Spinal cord (tissue), 10 donors: Measurements from ENCODE around the gene KIF16B. TPM values are rescaled to one million over a fixed set of nuclear protein-coding genes. Genes with fewer than 3 reads are reported as not detected.

Experiments
- DNase-seq, 6 donors: peaks; one replicate each; pipeline versions ENCODE4 v3.0.0 to v3.0.0-alpha.2; 2013 to 2015; ENCODE audit warnings: low spot score in 6 of 6, low read depth in 4 of 6
- H3K27ac ChIP-seq: one replicate; pipeline ENCODE4 v1.5.1; 2013; ENCODE audit warnings: low read depth, low read length, control low read depth
- H3K27me3 ChIP-seq: one replicate; pipeline ENCODE4 v1.6.1; 2013; ENCODE audit warnings: low read length; ENCODE audit not compliant: control insufficient read depth, insufficient read depth
- H3K36me3 ChIP-seq: one replicate; pipeline ENCODE4 v1.6.1; 2013; ENCODE audit warnings: low read length; ENCODE audit not compliant: control insufficient read depth, insufficient read depth
- H3K4me1 ChIP-seq: one replicate; pipeline ENCODE4 v1.6.1; 2013; ENCODE audit warnings: low read length; ENCODE audit not compliant: control insufficient read depth, insufficient read depth
- H3K4me3 ChIP-seq: one replicate; pipeline ENCODE4 v1.5.1; 2013; ENCODE audit warnings: low read depth, low read length, control low read depth
- H3K9me3 ChIP-seq: one replicate; pipeline ENCODE4 v1.6.1; 2013; ENCODE audit warnings: low read length; ENCODE audit not compliant: control insufficient read depth, insufficient read depth
- WGBS: methylation state at CpG from one replicate; pipeline ENCODE4 v1.1.5; 2013; ENCODE audit warnings: missing lambda C conversion rate; ENCODE audit not compliant: insufficient coverage; 5-methylcytosine and 5-hydroxymethylcytosine counted together
- polyA plus RNA-seq, 2 donors: library from polyadenylated mRNA; unstranded; fragments of 120-200 nt; gene quantifications; one replicate each; pipeline ENCODE4 v1.2.1, GENCODE V29; 2013; ENCODE audit not compliant: insufficient read length in 2 of 2
- total RNA-seq, 2 donors: library from RNA; depleted of rRNA in 1 of 2; stranded (reverse); fragments of 120-200 nt in 1 of 2; fragments of >200 nt in 1 of 2; gene quantifications; one replicate each; pipeline versions ENCODE4 v1.2.3 to v1.2.4, GENCODE V29; 2013 to 2014
- donor health status: healthy.

KIF16B gene
- total and polyA plus RNA-seq, 4 donors: 7.8 to 21.0 (median 12.9) TPM

DNA sequence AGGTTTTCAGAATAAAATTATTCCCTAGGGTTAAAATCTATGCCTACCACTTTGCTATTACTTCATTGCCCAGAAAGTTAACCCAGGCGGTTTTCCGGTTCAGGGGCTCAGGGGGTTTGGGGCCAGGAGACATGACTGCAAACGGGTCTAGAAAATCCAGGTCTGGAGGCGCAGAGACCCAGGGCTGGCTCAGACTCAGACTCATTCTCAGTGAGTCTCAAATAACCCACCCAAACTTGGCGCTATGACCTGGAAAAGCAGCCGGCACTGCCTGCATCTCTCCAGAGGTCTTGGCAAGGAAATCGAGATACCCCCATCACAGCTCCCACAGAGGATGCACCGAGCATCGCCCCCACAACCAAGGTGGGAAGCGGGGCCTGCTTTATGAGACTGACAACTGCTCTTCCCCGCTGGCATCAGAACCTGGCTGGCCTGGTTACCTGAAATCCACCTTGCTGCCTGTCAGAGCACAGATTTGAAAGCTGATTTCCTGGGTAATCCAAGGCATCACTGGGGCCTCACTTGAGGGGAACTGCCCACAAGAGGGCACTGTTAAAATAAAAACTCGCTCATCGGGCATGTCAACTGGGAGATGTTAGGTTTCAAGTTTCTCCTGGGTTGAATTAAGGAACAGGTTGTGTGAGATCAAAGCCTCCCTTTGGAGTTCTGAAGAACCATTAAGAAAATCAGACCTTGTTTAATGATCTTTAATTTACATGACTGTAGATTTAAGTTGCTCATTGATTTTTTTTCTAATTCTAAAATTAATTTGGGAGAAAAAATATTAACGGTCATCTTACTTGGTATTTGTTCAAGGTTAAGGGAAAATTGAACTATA, 55.1 kb downstream of the KIF16B start:
- H3K36me3 ChIP-seq: no peaks in the 10 kb centered on the region
- H3K4me3 ChIP-seq: no peak overlapping the region
- DNase-seq: peak in 4 of 6 donors; percentile 4 to 63 (median 30)
- H3K27me3 ChIP-seq: no peaks in the 10 kb centered on the region
- 86% methylated on average over 11 of the region's 14 CpGs for WGBS
- peaks cover 3% of the 10 kb centered on the region for H3K4me1 ChIP-seq
- H3K9me3 ChIP-seq: no peaks in the 10 kb centered on the region
- H3K27ac ChIP-seq: no peak overlapping the region

DNA sequence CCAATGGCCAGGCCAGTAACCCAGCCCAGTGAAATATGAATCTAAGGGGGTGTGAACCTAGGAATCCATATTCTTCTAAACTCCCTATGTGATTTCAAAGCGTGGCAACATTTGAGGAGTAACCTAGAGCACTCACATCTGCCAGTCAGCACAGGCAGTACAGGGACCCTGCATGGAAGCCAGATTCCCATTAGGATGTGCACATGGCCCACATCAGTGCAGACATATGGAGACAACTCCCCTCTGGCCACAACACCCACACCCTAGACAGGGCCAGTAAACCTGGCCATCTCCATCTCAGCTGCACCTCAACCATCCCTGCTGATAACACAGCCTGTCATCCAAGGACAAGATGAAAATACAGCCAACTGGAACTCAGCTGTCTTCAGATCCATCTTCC, 56.5 kb downstream of the KIF16B start:
- peaks cover 3% of the 10 kb centered on the region for H3K4me1 ChIP-seq
- WGBS: 91% methylated on average over 1 of the region's 1 CpG
- DNase-seq: no peak
- no peaks in the 10 kb centered on the region for H3K27me3 ChIP-seq
- H3K9me3 ChIP-seq: no peaks in the 10 kb centered on the region
- H3K4me3 ChIP-seq: no peak overlapping the region
- H3K27ac ChIP-seq: no peak overlapping the region
- no peaks in the 10 kb centered on the region for H3K36me3 ChIP-seq

DNA sequence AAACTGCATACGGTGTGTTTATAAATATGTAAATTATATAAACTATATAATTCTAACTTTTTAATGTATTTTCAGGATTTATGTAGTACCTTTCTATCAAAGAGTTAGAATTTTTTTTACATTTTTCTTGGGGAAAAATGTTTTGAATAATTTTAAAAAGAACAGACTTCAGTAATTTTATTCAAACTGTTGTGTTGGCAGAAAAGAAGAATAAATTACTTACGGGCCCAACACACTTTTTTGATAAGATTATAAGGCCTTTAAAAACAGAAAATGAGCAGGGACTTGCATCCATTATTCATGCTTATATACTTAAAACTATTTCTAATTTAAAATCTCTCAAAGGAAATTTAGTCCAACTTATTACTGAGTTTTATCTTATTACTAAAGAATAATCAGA, 58.2 kb downstream of the KIF16B start:
- Histone ChIP-seq H3K27me3 (no peaks in the 10 kb centered on the region), H3K9me3 (no peaks in the 10 kb centered on the region), H3K27ac (no peak overlapping the region), H3K36me3 (no peaks in the 10 kb centered on the region), H3K4me3 (no peak overlapping the region), H3K4me1 (no peaks in the 10 kb centered on the region)
- DNase-seq: peak in 1 of 6 donors; percentile 52
- WGBS: no CpG with 5 or more reads among the region's 2 CpGs

DNA sequence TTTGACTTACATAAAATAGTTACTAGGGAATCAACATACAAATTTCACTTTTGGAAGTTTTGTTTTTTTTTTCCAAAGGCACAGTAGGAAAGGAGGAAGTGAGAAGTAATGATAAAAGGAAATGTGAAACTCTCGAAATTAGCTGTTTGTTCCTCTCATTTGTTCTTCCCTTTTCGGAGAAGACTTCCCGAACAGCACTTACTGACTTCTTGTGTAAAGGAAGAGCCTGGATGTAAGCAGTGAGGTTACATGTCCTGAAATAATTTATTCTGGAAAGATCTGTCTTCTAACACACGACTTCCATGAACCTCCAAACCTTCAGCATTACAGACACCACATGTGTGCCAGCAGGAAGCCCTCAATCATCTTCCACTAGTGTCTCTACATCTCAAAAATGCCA, 59.1 kb downstream of the KIF16B start:
- no peak overlapping the region for H3K4me3 ChIP-seq
- no peaks in the 10 kb centered on the region for H3K27me3 ChIP-seq
- no peak overlapping the region for H3K27ac ChIP-seq
- no peaks in the 10 kb centered on the region for H3K4me1 ChIP-seq
- H3K9me3 ChIP-seq: no peaks in the 10 kb centered on the region
- H3K36me3 ChIP-seq: no peaks in the 10 kb centered on the region
- WGBS: 71% methylated on average over 1 of the region's 4 CpGs
- DNase-seq: no peak

DNA sequence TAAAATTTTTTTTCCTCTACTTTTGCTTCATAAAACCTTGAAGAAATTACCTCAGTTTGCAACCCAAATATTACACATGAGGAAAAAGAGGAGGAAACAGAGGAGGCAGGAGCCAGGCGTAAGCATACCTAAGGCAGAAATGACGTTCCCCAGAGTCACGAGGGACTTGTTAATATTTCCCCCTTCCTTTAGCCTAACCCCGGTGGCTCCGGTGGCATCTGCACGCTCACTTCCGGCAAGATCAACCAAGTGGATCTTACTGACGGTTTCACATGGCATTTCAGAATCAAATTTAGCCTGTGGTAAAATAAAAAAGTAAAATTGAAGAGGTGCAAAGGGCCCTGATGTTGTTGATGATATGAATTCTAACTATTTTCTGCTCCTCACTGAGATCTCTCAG, 67.4 kb downstream of the KIF16B start:
- Histone ChIP-seq H3K4me1 (no peaks in the 10 kb centered on the region), H3K27ac (no peak overlapping the region), H3K27me3 (no peaks in the 10 kb centered on the region), H3K4me3 (no peak overlapping the region), H3K9me3 (no peaks in the 10 kb centered on the region), H3K36me3 (no peaks in the 10 kb centered on the region)
- WGBS: no CpG with 5 or more reads among the region's 8 CpGs
- no peak for DNase-seq

DNA sequence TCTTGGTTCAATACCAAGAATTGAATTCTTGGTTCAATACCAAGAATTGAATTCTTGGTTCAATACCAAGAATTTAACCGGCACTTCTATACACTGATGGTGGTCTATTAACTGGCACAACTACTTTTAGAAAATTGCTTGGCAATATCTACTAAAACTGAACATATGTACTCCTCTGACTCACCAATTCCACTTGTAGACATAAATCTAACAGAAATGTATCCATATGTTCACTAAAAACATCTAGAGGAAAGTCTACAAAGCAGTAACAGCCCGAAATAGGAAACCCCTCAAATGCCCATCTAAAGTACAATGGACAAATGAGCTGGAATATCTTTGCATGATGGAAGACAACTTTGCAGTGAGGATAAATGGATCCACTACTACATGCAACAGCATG, 71.9 kb downstream of the KIF16B start:
- peak in 1 of 6 donors; percentile 53 for DNase-seq
- no peaks in the 10 kb centered on the region for H3K4me1 ChIP-seq
- no peaks in the 10 kb centered on the region for H3K9me3 ChIP-seq
- H3K4me3 ChIP-seq: no peak overlapping the region
- H3K27ac ChIP-seq: no peak overlapping the region
- H3K36me3 ChIP-seq: no peaks in the 10 kb centered on the region
- H3K27me3 ChIP-seq: no peaks in the 10 kb centered on the region
- no CpG with 5 or more reads among the region's 2 CpGs for WGBS

DNA sequence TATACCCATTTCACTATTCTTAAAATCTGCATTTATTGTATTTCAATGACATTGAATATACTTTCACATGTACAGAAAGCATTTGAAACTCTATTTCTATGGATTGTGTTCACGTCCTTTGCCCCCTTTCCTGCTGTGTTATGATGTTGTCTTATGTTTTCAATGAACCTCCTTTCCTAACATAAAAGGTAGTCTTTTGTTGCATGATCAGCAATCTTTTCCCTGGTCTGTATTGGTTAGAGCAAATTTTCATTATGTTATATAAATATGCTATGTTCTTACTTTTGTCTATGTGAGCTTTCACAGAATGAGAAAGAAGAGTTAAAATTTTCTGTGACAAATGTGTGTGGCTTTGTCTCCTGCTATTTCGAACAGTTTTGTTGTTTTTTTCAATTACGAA, 73.1 kb downstream of the KIF16B start:
- Histone ChIP-seq H3K4me1 (no peaks in the 10 kb centered on the region), H3K9me3 (no peaks in the 10 kb centered on the region), H3K4me3 (no peak overlapping the region), H3K27me3 (no peaks in the 10 kb centered on the region), H3K36me3 (no peaks in the 10 kb centered on the region), H3K27ac (no peak overlapping the region)
- no CpG with 5 or more reads among the region's 3 CpGs for WGBS
- no peak for DNase-seq

DNA sequence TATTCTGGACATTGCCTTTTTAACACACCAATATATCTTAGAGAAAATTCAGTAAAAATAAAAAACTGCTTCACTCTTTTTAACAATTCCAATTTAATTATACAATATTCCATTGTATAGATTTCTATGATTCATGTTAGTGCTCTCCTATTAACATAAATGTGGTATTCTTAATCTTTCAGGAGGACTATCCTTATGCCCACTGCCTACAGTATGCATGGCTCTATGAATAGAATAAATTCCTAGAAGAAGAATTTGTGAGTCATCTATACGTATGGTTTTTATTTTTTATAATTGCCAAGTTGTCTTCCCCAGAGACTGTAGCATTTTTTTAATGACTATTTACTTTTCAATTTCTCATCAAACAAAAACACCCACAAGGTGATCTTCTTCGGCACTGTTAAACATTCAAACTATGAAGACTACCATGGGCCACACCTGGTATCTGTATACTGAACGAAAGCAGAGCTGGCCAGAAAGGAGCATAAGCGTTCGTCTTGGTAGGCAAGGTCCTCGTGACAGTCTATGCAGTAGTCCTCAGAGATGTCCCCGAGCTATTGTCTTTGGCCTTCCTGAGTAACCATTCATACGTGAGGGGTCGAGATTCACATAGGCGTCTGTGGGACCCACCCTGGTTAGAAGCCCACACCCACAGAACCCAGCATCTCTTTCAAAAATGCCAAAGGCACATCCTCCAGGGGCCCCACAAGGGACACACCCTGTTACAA, 74.6 kb downstream of the KIF16B start:
- no peak overlapping the region for H3K27ac ChIP-seq
- H3K36me3 ChIP-seq: no peaks in the 10 kb centered on the region
- no peak for DNase-seq
- H3K9me3 ChIP-seq: no peaks in the 10 kb centered on the region
- 95% methylated on average over 8 of the region's 10 CpGs for whole genome bisulfite sequencing
- no peaks in the 10 kb centered on the region for H3K27me3 ChIP-seq
- H3K4me1 ChIP-seq: no peaks in the 10 kb centered on the region
- H3K4me3 ChIP-seq: no peak overlapping the region

DNA sequence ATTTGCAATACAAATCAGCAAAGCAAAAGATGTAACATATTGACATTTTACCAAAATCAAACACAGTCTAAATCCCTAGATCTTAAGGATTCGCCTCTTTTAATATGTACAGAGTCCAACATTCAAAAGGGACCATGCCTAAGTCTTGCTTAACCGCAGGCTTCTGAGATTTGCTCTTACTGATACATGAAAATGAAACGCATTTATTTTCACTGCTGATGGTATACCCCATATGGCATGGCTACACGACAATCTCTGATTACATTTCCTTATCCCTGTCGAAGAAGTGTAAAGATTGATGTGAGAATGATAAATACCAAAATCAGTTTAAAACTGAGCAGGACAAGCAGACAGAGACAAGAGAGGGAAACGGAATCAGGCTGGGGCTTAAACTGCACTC, 75.4 kb downstream of the KIF16B start:
- 94% methylated on average over 2 of the region's 6 CpGs for WGBS
- H3K27me3 ChIP-seq: no peaks in the 10 kb centered on the region
- no peak overlapping the region for H3K27ac ChIP-seq
- no peaks in the 10 kb centered on the region for H3K9me3 ChIP-seq
- H3K4me3 ChIP-seq: no peak overlapping the region
- no peaks in the 10 kb centered on the region for H3K4me1 ChIP-seq
- no peaks in the 10 kb centered on the region for H3K36me3 ChIP-seq
- DNase-seq: no peak

DNA sequence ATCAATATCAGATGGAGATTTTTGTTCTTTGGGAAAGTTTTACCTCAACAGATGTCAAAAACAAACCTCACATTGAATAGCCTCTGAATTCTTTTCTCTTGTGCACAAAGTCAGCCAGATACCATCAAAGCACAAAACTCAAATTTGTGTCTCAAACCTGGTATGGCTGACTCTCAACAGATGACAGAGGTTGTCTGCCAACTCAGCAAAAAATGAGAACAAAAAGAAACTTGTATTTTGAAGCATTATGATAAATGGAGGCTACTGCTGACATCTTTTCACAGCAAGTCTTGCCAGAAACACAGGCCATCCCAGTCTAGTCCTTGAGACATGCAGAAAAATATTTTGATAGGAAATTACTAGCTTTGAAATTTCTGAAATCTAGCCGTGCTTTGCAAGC, 79.8 kb downstream of the KIF16B start:
- DNase-seq: no peak
- no peaks in the 10 kb centered on the region for H3K27me3 ChIP-seq
- no peaks in the 10 kb centered on the region for H3K9me3 ChIP-seq
- H3K4me1 ChIP-seq: peaks cover 10% of the 10 kb centered on the region
- H3K27ac ChIP-seq: no peak overlapping the region
- no peaks in the 10 kb centered on the region for H3K36me3 ChIP-seq
- H3K4me3 ChIP-seq: no peak overlapping the region
- WGBS: no CpG with 5 or more reads among the region's 1 CpG
